Activated gamma-delta T cell treated with Interleukin-2 at 50 U/mL for 16 hours (primary cell): ENCODE results near the gene ITIH1.
"Not testable (repeated sequence)": the region's sequence is repeated elsewhere in the genome, so short reads cannot be mapped to it uniquely, and the experiment has no call there.

Experiments used
- DNase-seq: peaks from one replicate; pipeline ENCODE4 v3.0.0-alpha.2; 2020

Gene ITIH1

GRCh38 chr3:52777127-52777958 is at the start of gene ITIH1:
TSS of gene ITIH1 (plus strand) at chr3:52777599. CDS start at chr3:52777616, 17 bp downstream.
- no peak for DNase-seq

GRCh38 chr3:52728753-52729152 is 48.6 kb upstream of the ITIH1 start:
- DNase-seq: not testable (repeated sequence)

- DNase-seq: no peak
Observed at GRCh38 chr3:52730681-52731080, 46.7 kb upstream of the ITIH1 start.

GRCh38 chr3:52731590-52731989 is 45.8 kb upstream of the ITIH1 start:
- DNase-seq: no peak

GRCh38 chr3:52733256-52733891 is 44.0 kb upstream of the ITIH1 start:
- DNase-seq: no peak

- no peak for DNase-seq
Observed at GRCh38 chr3:52739730-52740129, 37.7 kb upstream of the ITIH1 start.

GRCh38 chr3:52742418-52743041 is 34.9 kb upstream of the ITIH1 start:
- DNase-seq: no peak

- no peak for DNase-seq
Observed at GRCh38 chr3:52743152-52743551, 34.2 kb upstream of the ITIH1 start.

GRCh38 chr3:52743721-52744120 is 33.7 kb upstream of the ITIH1 start:
- DNase-seq: no peak

- DNase-seq: no peak
Observed at GRCh38 chr3:52752045-52752660, 25.2 kb upstream of the ITIH1 start.

- no peak for DNase-seq
Observed at GRCh38 chr3:52754373-52754772, 23.0 kb upstream of the ITIH1 start.

- DNase-seq: no peak
Observed at GRCh38 chr3:52756141-52756540, 21.3 kb upstream of the ITIH1 start.

GRCh38 chr3:52763466-52763865 is 13.9 kb upstream of the ITIH1 start:
- no peak for DNase-seq

- DNase-seq: no peak
Observed at GRCh38 chr3:52769786-52770455, 7.5 kb upstream of the ITIH1 start.

- DNase-seq: peak; percentile 85
Observed at GRCh38 chr3:52770496-52771333, 6.7 kb upstream of the ITIH1 start, which contains the start of gene NEK4. TSS of gene NEK4 (minus strand) at chr3:52770940. CDS start at chr3:52770746, 194 bp downstream.

- DNase-seq: no peak
Observed at GRCh38 chr3:52771334-52771681, 6.1 kb upstream of the ITIH1 start.

GRCh38 chr3:52771702-52772101 is 5.7 kb upstream of the ITIH1 start:
- no peak for DNase-seq

- DNase-seq: no peak
Observed at GRCh38 chr3:52773361-52774065, 3.9 kb upstream of the ITIH1 start.

- no peak for DNase-seq
Observed at GRCh38 chr3:52774066-52774713, 3.2 kb upstream of the ITIH1 start.
